Peyer's patch (tissue), 4 donors: ENCODE results near the gene RNF168.

Experiments used
- CTCF ChIP-seq, 6 experiments: fragments of 450-650 bp in 4 of 6; fragments of 200-600 bp in 2 of 6; sonication (generic) in 1 of 6; IDR thresholded peaks; one replicate each; pipeline ENCODE4 v1.5.1; 2017 to 2019; ENCODE audit warnings: antibody characterized with exemption in 6 of 6, mild to moderate bottlenecking in 3 of 6, moderate library complexity in 1 of 6
- POLR2A ChIP-seq, 2 donors: fragments of 450-650 bp; IDR thresholded peaks; one replicate each; pipeline ENCODE4 v1.5.1; 2017; ENCODE audit warnings: antibody characterized with exemption in 2 of 2, mild to moderate bottlenecking in 2 of 2, moderate library complexity in 2 of 2

GRCh38 chr3:196499807-196500524 is 3.6 kb downstream of the RNF168 start:
- TF ChIP-seq CTCF (IDR thresholded peaks at IDR 0.05): no peak
- no peak for TF ChIP-seq POLR2A (IDR thresholded peaks at IDR 0.05)
